Activated CD4-positive, alpha-beta T cell treated with anti-CD3 and anti-CD28 coated beads for 1 hour (primary cell): ENCODE results near the gene CCDC93.
"Not testable (repeated sequence)": the region's sequence is repeated elsewhere in the genome, so short reads cannot be mapped to it uniquely, and the experiment has no call there.

Source experiments
- DNase-seq: peaks from one replicate; pipeline ENCODE4 v3.0.0-alpha.2; 2020

The CCDC93 gene

DNA sequence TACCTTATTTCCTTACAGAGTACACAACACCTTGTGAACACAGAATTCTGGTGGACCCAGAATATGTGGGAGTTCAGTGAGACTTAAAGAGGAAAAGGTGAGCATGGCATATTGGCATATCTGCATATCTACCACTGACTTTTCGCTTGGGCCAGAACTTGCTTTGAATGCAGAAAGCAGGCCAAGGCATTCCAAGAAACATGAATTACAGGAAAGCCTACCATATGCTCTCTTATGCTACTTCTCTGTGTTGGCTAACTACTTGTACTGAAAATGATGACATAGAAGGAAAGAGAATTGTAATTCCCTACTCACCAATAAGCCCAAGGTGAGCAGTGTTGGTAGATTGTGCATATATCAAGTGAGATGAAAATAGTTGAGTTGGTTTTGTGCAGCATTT is 31.4 kb upstream of the CCDC93 start:
- no peak for DNase-seq

DNA sequence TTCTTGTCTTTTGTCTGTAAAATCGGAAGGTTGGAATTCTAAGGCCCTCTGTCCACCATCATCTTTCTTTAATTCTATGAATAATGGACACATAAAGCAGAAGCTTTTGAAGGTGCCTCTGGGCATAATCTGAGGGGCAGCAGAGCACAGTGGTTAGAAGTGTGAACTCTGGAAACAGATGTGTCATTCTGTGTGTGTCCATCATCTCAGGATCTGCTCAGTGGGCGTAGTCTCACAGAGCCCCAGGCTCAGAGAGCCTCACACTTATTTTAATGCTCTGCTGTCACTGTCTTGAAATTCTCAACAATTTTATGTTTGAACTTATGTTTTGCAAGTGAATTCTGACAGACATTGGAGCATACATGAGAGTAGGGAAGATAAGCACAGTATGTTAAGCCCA is 31.0 kb upstream of the CCDC93 start:
- DNase-seq, result no peak

DNA sequence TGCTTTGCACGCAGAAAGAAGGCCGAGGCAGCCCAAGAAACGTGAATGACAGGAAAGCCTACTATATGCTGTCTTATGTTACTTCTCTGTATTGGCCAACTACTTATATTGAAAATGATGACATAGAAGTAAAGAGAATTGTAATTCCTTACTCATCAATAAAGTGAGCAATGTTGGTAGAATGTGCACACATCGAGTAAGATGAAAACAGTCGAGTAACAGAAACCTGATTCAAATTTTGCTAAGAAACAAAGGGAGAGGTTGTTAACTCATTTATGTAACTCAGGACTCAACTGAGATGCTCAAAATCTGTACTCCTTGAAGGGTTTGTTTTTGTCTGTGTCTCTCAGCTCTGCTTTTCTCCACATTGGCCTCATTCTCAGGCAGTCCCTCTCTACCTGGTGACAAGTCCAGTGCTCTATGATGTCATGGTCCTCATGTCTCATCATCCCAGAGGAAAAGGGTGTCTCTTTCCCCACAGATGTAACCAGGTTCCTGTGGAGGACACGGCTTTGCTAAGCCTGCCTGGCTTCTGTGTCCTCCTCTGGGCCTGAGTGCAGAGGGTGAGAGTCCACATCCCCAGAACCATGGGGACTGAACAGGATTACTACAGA is 30.3 kb upstream of the CCDC93 start:
- DNase-seq, result no peak

DNA sequence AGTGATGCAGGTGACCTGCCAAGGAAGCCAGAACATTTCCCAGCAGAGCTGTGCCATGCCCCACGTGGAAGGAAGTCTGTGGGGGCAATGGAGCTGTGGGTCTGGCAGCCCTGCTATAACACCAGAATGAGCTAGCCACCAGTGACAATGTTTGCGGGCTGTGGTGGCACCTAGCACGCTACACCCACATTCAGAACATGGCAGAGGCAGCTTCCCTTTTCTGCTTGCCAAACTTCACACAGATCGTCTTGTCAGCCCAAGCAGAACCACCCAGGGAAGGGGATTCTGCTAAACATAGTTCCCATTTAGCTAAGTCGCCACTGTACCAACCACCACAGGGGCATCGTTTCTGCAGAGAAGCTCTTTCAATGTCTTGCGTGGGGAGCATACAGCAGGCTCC is 27.0 kb upstream of the CCDC93 start:
- no peak for DNase-seq

DNA sequence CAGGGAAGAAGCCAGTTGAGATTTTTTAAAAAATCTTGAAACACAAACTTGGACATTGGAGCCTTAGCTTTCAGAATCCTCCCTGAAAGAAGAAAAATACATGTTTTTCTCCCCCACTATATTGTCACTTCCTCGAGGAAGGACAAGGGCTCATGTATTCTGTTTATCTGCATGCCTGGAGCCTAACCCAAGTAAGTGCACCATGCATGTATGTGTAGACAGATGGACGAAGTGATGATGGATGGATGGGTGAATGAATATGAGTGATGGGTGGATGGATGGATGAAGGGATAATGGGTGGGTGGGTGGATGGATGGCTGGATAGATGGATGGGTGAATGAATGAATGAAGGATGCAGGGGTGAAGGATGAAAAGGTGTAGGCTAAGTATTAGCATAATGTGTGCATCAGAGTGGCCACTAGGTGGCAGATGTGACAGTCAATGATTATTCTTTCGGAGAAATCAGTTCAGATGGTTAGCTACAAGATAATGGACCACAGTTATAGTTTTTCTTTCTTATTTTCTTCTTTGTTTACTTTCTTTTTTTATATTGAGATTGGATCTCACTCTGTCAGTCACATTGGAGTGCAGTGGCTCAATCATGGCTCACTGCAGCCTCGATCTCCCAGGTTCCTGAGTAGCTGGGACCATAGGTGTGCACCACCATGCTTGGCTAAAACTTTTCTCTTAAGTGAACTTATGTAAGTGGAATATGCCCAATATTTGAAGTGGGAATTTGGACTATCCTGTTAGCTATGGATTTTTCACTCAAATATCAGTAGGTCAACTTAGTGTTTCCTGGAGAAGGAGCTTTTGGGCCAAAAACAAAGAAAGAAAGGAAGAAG is 18.5 kb upstream of the CCDC93 start:
- DNase-seq, result no peak

DNA sequence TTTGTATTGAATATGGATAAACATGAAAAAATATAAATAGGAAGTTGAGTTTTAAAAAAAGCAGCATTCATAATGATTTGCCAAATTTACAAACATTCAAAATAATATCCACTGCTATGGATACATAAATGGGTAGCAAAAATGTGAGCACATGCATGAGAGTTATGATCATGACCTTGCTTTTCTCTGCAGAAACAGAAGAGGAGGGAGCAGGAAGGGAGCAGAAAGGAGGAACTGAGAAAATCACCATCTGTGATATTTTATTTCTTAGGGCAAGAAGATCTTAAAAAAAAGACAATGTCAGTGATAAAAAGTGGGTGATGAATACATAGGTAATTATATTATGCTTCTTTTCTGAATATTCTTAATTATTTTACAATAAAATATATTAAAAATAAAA is 17.7 kb upstream of the CCDC93 start:
- no peak for DNase-seq

DNA sequence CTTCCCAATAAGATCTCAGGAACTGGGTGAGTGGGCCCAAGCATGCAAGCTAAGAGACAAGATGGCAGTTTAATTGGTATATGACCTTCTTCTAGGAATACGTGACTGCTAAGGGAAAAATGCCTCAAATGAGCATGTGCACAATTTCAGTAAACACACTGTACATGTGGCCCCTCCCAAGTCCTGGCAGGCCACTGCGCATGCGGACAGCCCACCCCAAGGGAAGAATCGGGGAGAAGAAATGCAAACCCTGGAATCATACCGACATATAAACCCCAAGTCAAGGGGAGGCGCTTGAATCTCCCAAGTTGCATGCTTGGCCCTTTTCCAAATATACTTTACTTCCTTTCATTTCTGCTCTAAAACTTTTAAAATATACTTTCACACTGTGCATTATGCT is 15.2 kb upstream of the CCDC93 start:
- no peak for DNase-seq

DNA sequence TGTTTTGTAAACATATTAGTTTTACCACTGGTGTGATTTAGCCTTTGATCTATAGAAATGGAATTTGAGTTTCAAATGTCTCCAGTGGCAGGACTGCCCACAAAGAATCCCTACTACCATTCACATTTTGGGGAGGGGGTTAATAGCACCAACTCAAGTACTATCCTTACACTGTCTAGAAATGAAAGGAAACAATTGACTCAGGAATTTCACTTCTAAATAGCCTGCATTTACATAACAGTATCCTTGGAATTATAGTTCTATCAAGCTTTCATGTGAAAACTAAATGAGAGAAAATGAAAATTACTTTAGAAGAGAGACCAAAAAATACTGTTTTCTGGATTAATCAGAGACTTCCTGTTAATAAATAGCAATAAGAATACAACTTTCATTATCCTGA is 7.5 kb upstream of the CCDC93 start:
- DNase-seq, result no peak

DNA sequence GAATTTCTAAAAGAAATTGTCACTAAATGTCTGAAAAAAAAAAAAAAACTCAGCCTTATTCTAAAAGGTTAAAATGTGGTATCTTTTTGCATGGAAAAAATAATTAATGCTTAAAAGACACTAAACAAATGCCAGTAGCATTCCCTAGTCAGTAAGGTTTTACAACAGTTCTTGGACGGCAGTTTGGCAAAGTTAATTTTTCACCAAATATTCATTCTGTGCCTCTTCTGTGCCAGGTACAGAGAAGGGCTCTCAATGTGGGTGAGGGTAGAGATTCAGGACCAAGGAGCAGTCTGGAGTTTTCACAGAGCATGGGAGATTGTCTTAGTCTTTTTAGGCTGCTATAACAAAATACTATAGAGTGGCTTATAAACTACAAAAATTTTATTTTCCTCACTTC is 6.0 kb upstream of the CCDC93 start:
- DNase-seq, result no peak

DNA sequence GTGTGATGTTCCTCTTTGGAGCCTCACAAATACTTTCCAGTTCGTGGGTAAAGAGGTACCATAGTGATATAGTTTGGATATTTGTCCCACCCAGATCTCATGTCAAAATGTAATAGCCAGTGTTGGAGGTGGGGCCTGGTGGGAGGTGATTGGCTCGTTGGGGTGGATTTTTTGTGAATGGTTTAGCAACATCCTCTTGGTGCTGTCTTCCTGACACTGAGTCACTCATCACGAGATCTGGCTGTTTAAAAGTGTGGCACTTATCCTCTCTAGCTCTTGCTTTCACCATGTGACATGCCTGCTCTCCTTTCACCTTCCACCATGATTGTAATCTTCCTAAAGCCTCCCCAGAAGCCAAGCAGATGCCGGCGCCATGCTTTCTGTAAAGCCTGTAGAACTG is 3.0 kb upstream of the CCDC93 start:
- no peak for DNase-seq

DNA sequence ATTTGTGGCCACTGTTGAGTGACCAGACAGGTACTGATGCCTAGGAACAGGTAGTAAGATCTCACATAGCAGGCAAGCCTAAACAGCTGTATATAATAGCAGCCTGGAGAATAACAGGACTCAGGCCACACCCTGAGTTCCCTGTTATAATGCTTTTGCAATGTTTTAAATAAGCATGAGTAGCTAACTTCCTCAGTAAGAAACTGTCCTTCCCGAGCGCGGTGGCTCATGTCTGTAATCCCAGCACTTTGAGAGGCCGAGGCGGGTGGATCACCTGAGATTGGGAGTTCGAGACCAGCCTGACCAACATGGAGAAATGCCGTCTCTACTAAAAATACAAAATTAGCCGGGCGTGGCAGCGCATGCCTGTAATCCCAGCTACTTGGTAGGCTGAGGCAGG is 1.9 kb upstream of the CCDC93 start:
- DNase-seq, result not testable (repeated sequence)

DNA sequence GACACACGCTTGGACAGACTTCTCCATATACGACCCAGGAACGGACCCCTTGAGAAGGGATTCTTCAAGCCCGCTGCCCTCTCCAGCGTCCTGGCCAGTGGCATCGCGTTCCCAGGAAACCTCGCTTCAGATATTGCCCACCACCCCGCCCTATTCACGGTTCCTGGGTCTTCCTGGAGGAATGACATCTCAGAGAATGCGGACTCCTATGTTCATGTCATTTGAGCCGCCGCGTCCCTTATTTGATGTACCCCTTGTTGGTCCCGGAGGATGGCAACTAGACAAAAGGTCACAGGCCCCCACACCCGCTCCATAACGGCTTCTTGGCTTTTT is 588 bp upstream of the CCDC93 start:
- no peak for DNase-seq

DNA sequence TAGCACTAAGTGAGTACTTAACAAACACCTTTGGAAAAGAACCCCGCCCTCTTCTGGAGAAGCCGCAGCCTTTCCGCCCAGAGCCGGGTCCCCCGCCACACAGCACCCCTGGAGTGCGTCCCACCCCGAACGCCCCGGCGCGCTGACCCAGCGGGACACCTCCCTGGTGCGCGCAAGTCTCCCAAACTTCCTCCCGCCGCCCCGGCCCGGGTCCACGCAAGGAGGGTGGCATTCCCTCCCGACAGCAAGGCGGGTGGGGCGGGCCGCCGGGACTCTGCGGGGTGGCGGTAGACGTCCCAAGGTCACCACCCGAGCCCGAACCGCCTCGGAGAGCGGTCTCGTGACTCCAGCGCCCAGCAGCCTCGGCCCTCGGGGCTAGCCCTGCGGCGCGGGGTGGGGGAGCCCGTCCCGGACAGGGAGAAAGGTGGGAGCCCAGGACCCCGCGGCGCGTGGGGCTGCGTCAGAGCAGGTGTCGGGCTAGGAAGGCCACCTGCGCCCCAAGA is 598 bp downstream of the CCDC93 start:
- DNase-seq, result peak; percentile 13

DNA sequence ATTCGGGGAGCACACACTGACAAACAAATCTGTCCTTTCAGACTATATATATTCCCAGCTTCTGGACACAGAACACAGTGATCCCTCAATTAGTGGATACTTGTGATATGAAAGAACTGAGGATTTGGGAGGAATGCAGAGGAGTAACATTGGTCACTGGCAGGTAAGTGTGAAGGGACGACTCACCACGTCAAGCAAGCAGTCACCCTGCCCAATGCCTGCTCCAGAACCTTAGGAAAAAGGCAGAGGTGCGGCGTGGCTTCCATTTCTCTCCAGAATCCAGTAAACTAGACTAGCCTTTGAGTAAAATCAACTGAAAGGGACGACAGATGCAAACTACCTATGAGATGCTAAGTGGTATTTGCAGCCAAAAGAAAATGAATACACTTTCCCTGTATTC is 1.1 kb downstream of the CCDC93 start:
- no peak for DNase-seq

DNA sequence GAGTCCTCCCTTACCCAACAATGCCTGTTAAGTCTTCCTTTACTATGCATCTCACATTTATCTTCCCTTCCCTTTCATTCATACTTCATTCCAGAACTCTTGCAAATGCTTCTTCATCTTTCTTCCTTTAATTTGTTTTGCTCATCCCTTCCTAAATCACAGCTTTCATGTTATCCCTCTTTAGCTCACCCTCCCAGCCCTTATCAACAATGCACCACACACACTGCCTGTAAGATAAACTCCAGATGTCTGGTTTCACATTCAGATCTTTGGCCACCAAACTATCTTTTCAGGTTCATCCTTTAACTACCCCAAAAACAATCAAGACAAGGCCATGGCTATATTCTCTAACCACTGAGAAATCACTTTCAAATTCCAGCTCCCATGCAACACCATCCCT is 3.4 kb downstream of the CCDC93 start:
- no peak for DNase-seq

DNA sequence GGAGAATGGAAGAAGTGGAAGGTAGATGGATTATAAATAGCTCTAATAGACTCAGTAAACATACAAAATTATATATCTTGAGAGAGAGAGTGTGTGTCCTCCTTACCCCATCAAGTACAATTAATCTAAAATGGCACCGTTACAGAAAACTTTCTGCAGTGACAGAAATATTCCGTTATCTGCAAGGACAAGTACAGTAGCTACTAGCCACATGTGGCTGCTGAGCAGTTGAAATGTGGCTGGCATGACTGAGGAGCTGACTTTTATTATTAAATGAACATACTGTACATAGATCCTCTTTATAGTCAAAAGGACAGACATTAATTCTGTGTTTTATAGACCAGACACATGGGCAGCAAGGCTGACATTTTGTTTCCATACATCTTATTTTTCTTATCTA is 7.0 kb downstream of the CCDC93 start:
- DNase-seq, result no peak

DNA sequence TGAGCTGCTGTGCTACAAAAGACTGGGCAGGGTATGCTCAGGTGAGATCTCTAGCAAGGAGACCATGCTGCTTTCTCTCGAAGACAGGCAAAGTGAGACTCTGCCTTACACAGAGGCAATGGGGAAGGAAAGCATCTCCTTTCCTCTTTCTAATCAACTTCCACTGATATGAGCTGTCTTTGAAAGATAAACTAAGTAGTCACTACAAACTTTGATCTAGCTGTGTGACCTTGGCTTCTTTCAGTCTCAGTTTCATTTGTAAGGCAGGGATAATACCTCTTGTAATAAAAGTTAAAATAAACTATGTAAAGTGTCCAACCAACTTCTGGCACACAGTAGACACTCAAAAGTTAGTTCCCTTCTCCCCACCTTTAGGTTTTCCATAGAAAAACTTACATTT is 7.5 kb downstream of the CCDC93 start:
- no peak for DNase-seq

DNA sequence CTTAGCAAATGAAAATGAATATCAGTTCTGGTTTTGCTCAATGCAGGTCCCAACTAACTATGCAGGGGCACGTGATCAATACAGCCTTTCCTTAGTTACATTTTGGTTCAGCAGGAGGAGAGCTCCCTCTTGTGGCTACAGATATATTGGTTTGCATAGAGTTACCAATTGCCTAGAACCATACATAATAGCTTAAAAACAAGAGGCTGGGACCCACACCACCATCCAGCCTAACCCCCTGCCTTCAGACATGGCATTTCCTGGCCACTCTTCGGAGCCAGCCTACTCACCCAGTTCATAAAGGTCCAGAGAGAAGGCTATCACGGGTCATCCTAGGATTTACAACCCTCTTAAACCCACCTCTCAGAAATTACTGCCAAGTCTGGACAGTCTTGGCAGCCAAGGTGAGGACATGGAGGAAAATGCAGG is 10.5 kb downstream of the CCDC93 start:
- no peak for DNase-seq

DNA sequence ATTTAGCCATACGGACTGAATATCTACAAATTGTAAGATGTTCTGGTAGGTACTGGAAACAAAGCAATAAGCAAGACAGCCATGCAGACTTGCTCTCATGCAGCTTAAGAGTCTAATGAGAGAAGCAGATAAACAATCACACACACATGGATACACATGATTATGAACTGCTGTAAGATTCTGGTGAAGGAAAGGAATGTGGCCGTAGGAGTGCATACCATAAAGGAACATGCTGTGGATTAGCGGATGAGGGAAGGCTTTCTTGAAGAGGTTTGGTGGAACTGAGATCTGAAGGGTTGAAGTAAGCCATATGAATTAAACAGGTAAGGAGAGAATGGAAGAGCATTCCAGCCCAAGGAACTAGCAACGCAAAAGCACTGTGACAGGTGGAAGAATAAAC is 13.8 kb downstream of the CCDC93 start:
- DNase-seq, result no peak

DNA sequence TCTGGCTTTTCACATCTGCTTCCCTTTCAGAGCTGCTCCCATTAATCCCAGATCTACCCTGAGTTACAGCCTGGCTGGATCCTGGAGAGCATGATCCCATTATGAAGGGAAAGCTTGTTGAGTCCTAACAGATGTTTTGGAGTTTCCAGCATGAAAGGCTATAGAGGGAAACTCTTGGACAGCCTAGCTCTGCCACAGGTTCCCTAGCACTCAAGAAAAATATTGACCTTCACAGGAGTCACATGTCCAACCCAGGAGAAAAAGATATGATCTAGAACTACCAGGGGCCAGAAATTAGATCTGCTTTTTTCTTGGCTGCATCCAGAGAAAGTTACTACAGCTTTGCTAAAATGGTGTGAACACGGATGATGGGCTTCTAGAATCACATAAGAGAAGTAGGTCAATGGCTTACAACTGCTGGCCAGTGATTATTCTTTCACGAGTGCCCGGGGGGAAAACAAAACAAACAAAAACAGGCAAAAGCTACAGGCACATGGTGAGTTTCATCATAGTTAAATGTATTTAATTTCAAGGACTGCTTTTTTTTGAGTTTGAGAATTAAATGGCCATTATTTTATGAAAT is 15.9 kb downstream of the CCDC93 start:
- no peak for DNase-seq

DNA sequence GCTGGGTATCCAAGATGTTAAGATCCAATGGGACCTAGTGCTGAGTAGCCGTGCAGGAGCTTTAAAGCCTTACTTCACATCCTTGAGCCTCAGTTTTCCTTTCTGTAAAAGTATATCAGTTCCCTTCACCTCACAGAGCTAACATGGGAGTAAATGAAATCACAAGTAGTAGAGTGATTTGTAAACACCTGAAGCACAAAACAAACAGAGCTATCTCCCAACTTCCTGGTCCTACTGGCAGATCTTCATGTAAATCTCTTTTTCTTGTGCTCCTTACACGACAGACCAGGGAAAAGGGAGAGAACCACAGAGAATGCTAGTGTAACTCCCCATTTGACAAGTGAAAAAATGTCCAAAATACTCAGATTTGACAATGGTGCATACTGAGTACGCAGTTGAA is 17.3 kb downstream of the CCDC93 start:
- no peak for DNase-seq

DNA sequence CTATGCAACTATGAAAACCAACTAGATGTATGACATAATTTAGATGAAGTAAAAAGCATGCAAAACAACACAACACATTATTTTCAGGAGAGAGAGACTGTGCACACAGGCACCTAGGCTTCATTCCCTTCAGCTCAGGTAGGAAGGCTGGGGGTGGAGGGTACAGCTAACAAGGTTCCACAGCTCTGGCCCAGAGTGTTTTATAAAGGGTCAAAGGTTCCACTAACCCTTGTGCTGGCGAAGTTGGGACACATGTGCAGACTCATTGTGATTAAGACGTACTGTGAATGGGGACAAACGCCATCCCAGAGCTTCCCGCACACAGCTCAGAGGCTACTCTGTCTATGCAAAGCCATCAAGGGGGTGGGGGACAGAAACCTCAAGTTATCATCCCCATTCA is 19.1 kb downstream of the CCDC93 start:
- DNase-seq, result no peak

DNA sequence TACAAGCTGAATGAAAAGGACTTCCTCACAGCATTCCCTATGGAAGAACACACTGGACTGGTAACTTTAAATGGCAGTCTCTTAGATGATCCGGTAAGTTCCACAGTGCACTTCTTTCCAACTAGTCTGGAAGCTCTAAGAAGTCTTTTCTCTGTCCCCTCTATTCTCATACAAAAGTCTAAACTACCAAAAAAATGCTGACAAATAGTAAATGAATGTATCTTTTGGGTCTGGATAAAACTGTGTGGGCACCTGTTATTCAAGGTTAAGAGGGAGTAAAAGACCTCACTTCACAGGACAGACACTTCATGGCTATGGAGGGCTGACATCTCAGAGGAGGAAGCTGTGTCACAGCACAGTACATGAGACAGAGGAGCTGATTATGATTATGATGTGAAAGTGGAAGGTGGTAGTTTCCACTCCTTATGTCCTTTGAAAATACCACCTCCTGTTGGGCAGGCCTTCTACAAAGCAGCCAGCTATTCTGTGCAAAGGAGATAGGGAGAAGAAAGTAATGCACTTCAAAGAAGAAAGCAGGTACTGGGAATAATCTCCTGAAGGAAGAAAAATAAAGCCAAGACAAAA is 23.9 kb downstream of the CCDC93 start:
- DNase-seq, result no peak

DNA sequence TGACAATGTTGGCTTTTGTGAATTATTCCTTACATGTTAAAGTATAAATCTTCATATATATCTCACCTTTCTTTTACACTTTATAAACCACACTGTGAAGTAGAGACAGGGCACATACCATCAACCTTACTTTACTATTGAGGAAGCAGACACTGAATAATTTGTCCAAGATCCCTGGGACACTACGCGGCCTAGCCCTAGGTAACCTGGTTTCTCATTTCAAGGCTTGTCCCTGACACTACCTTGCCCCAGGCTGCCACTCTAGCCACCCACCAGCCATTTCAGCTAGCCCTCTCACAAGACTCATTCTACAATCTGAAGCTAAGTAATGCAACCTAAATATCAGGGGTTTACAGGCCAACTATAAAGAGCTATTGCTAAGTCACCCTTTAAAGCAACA is 26.7 kb downstream of the CCDC93 start:
- no peak for DNase-seq
